Measurements from ENCODE around the gene SSU72.
"Not testable (repeated sequence)": the region's sequence is repeated elsewhere in the genome, so short reads cannot be mapped to it uniquely, and the experiment has no call there.

The SSU72 gene

GRCh38 chr1:1540818-1541628 lies 33.6 kb downstream of the SSU72 start:
- DNase-seq (ENCODE audit: low read depth in 2 of 2) = no peak

GRCh38 chr1:1540090-1540817 lies 34.4 kb downstream of the SSU72 start, which contains the start of gene TMEM240:
TSS of gene TMEM240 (minus strand) at chr1:1540624. CDS start at chr1:1540346, 278 bp downstream.
- peak; percentile 8 to 10 for DNase-seq (ENCODE audit: low read depth in 2 of 2)

DNA sequence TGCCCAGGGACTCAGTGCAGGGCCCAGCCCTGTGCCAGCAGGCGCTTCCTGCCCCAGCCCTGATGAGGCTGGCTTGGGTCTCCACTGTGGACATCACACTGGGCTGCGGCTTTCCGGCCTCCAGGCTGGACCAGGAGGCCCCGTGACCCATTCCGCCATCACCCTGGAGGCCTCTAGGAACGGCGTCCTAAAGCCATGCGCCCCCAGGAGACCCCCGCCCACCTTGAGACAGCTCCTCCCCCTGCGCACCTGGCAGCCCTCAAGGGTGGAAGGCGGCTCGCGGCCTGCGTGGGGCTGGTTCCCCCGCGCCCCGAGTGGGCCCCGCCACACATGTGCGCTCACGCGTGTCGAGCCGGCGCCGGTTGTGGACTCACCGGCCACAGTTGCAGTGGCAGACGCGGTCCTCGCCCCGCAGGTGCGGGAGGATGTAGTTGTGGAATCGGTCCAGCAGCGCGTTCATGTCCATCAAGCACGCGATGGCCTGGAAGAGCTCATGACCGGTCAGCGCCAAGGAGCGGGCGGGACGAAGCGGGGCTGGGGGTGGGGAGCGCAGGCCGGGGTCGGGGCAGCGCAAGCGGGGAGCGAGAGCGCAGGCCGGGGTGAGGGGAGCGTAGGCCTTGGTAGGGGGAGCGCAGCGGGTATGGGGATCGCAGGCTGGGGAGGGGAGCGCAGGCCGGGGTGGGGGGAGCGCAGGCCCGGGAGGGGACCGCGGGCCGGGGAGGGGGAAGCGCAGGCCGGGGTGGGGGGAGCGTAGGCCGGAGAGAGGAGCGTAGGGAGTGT lies 35.2 kb downstream of the SSU72 start:
- no peak for DNase-seq (ENCODE audit: low read depth in 2 of 2)

DNA sequence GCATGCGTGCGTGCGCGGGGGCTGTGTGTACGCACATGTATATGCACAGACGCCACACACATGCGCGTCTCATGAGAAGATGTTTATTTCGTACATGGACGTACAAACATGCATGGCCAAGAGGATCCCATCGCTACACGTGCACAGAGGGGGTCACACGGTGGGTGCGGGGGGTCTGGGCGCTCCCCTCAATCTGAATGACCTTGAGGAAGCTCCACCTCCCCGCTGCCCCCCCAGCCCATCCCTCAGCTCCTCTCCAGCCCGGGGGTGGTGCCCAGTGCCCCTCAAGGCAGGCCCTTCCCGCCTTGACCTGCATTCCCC lies 35.7 kb downstream of the SSU72 start:
- DNase-seq (ENCODE audit: low read depth in 2 of 2) = no peak

DNA sequence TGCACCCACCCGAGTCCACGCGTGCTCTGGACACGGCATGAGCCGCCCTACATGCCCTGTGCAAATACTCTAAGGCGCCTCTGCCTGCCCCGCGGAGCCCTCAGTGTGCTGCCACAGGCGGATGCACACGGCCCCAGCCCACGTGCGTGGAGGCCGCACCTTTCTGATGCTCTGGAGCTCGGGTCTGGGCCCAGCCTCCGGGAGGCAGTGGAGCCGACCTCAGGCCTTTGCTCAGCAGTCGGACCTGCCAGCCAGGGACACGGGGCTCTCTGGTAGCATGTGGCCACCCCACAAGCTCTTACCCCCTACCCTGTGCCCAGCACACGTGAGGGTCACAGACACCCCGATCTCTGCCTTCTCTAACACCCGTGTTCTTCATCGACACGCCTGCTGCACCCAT lies 36.3 kb downstream of the SSU72 start:
- DNase-seq (ENCODE audit: low read depth in 2 of 2) = no peak

- no peak for DNase-seq (ENCODE audit: low read depth in 2 of 2)
Measured at GRCh38 chr1:1537626-1538250, 36.9 kb downstream of the SSU72 start.

- DNase-seq (ENCODE audit: low read depth in 2 of 2) = no peak
Measured at GRCh38 chr1:1536938-1537546, 37.6 kb downstream of the SSU72 start.

DNA sequence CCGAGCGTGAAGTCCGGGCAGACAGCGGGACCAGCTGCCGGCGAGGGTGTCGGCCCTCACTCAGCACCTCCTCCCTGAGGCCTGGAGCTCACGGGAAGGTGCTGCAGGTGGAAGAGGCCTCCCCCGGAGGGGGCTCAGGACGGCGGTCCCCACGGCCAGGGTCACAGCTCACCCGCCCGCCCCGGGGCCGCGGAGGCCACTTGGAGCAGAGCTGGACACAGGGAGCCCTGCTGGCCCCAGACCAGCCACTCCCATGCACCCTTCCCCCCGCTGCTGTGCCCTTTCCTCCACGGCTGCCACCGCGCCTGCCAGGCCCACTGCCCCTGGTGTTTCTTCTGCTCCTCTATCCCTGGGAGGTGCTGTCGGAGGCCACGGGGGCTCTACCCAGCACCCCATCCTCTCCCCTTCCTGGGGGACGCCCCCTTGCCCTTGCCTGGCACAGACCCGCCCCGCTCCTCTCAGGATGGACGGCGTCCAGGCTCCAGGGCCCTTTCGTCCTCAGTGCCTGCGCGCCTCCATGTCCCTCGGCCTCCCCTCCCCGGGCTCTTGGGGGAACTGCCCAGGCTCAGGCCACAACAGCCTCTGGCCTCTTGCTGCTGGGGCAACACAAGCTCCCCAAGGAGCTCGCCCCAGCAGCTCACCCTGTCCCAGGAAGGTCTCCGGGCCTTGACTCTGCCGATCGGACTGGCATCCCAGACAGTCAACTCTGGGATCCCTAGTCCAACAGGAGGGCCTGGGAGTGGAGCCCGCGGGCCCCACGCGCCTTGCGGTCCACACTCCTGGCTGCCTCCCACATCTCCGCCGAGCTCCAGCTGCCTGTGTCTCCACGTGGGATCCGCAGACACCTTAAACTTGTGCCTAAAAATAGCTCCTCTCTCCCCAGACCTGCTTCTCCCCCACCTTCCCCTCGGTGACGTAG lies 38.4 kb downstream of the SSU72 start:
- DNase-seq (ENCODE audit: low read depth in 2 of 2) = no peak

- no peak for DNase-seq (ENCODE audit: low read depth in 2 of 2)
Measured at GRCh38 chr1:1535201-1536018, 39.3 kb downstream of the SSU72 start.

DNA sequence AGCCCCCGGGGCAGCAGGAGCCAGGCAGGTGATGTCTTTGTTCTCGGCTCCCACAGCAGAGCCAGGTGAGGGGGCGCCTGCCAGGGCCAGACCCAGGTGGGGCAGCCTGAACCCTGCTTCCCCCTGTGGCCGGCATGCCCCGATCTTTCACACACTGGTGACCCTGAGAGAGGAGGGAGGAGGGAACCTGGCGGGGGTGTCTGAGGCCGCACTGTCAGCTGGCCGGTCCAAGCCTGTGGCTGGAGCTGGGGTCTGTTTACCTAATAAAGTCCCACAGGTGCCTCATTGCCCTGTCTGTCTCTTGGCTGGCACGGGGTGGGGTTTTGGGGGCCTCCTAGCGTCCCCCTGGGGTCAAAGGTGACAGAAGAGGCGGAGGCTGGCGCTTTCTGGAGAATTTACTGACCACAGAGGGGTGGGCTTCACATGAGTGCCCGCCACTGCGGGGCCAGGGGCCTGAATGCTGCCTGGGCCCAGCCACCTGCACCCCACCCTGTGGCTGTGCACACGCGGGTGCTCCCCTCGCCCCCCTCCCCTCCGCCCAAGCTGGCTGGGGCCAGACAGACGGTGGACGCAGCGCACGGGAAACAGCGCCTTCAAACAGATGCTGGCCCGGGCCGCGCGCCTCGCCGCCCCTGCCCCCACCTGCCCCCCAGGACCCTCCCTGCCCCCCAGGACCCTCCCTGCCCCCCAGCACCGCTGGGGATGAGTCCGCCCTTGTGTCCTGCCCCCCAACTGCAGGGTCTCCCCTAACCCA lies 40.1 kb downstream of the SSU72 start:
- no peak for DNase-seq (ENCODE audit: low read depth in 2 of 2)

GRCh38 chr1:1533894-1534291 lies 40.8 kb downstream of the SSU72 start:
- DNase-seq (ENCODE audit: low read depth in 2 of 2) = not testable (repeated sequence)

- DNase-seq (ENCODE audit: low read depth in 2 of 2) = not testable (repeated sequence)
Measured at GRCh38 chr1:1533176-1533893, 41.3 kb downstream of the SSU72 start.

- no peak for DNase-seq (ENCODE audit: low read depth in 2 of 2)
Measured at GRCh38 chr1:1531947-1532346, 42.7 kb downstream of the SSU72 start.

DNA sequence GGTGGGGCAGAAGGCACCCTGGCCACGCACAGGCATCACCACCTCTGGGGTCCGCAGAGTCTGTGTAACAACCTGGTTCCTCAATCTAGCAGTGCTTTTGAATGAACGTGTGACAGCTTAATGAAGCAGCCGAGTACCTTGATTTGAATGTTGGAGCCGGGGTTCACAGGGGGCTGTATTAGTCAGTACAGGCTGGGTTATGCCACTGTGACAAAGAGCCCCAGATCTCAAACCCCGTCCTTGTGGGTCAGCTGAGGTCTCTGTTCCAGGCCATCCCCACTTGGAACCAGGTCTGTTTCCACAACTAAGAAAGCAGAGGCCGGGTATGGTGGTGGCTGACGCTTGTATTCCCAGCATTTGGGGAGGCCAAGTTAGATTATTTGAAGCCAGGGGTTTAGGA lies 44.7 kb downstream of the SSU72 start:
- no peak for DNase-seq (ENCODE audit: low read depth in 2 of 2)

- no peak for DNase-seq (ENCODE audit: low read depth in 2 of 2)
Measured at GRCh38 chr1:1529321-1529720, 45.3 kb downstream of the SSU72 start.

DNA sequence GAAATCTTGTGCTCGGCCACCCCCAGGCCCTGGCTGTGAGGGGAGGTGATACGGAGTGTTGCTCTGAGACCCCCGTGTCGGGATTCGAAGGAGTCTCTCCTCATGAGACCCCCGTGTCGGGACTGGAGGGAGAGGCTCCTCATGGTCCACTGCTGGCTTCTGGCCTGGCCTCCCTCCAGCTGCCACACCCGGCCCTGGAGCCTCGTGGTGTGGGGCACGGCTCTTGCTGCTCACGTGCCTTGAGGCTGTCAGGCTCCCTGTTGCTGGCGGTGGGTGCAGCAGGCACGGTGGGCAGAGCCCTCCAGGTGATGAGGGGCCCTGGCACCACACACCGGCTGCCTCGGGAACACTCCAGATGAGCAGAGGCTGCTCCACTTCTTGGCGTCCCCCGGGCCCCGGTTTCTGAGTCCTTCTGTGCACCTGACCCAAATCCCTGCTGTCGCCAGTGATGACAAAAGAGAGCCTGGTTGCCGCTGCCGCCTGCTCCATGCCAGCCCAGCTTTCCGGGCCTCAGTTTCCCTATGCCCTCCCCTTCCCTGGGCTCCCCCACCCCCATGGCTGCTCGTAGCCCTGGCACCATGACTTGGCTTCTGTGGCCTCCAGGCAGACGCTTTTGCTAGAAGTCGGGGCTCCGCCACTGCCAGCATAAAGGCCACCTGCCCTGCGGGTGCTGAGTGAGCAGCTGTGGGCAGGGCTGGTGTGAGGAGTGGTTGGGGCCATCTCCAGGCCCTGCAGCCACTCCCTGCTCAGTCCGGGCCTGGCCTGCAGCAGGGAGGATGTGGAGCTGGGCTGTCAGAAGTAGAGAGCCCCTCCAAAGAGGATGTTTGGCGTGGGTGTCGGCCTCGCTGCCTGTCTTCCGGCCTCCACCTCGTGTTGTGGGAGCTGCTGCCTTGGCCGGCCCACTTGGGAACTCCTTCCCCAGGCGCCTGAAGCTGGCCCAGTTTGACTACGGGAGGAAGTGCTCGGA lies 46.1 kb downstream of the SSU72 start:
- no peak for DNase-seq (ENCODE audit: low read depth in 2 of 2)
